ENCODE results near the gene ATL2.

DNA sequence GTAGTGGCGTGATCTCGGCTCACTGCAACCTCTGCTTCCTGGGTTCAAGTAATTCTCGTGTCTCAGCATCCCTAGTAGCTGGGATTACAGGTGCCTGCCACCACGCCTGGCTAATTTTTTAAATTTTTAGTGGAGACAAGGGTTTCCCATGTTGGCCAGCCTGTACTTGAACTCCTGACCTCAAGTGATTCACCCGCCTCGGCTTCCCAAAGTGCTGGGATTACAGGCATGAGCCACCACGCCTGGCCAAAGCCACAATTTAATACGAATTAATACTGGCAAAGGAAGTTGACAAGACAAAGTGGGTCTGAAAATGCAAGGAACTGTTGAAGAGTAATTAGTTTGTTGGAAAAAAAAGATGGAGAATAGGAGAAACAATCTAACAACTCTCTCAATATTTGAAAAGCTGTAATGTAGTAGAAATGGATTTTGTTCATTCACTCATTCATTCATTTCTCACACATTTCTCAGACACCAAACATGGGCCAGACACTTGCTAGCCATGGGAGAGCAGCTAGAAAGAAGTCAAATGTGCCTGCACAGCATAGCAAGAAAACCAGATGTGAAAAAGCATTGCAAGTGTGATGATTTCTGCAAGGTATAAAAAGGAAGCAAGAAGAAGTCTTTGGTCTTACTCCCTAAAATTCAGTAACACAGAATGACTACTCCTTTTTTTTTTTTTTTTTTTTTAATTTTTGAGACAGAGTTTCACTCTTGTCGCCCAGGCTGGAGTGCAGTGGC lies 39.4 kb upstream of the ATL2 start:
- TF ChIP-seq CTCF (conservative IDR thresholded peaks at IDR 0.05; ENCODE audit: low read depth, low read length) (no peak), EZH2 (IDR thresholded peaks at IDR 0.05; ENCODE audit: borderline replicate concordance, low read depth, low read length, poor library complexity, severe bottlenecking) (no peak)

All from A673 (cell line).